Neural cell (in vitro differentiated cells): ENCODE measurements around the gene VPS13D. TPM values are rescaled to one million over a fixed set of nuclear protein-coding genes. Genes with fewer than 3 reads are reported as not detected.

Source experiments
- H2AFZ ChIP-seq: fragments of 200-600, 300-800 bp; sonication (generic), shearing (Covaris generic); 2 replicates; pipeline ENCODE4 v1.6.0; 2014; ENCODE audit warnings: low read depth, mild to moderate bottlenecking, antibody characterized with exemption, low read length, moderate library complexity
- H3F3A ChIP-seq: fragments of 200-600 bp; shearing (Covaris generic); 2 replicates; pipeline ENCODE4 v1.6.1; 2016; ENCODE audit warnings: mild to moderate bottlenecking, moderate library complexity, mixed read lengths, antibody characterized with exemption, low read length; ENCODE audit not compliant: insufficient read depth, poor library complexity, severe bottlenecking
- H3K27ac ChIP-seq: fragments of 200-600, 300-800 bp; sonication (generic), shearing (Covaris generic); 2 replicates; pipeline ENCODE4 v1.5.1; 2014; ENCODE audit warnings: mild to moderate bottlenecking, low read length, moderate library complexity
- H3K27me3 ChIP-seq: fragments of 300-800, 200-600 bp; sonication (generic), shearing (Covaris generic); 2 replicates; pipeline ENCODE4 v1.6.0; 2014; ENCODE audit warnings: mild to moderate bottlenecking, low read depth, low read length, moderate library complexity; ENCODE audit not compliant: insufficient read depth
- H3K36me3 ChIP-seq: fragments of 300-800, 200-600 bp; sonication (generic), shearing (Covaris generic); 2 replicates; pipeline ENCODE4 v1.5.1; 2014; ENCODE audit warnings: mild to moderate bottlenecking, antibody characterized with exemption, low read length, moderate library complexity; ENCODE audit not compliant: insufficient read depth
- H3K4me2 ChIP-seq: fragments of 300-800, 200-600 bp; sonication (generic), shearing (Covaris generic); 2 replicates; pipeline ENCODE4 v1.6.0; 2014; ENCODE audit warnings: mild to moderate bottlenecking, low read length
- H3K4me3 ChIP-seq: fragments of 300-800, 200-600 bp; sonication (generic), shearing (Covaris generic); 2 replicates; pipeline ENCODE4 v1.5.1; 2014; ENCODE audit warnings: mild to moderate bottlenecking, low read length, moderate library complexity
- H3K79me2 ChIP-seq: fragments of 200-600 bp; shearing (Covaris generic); replicated peaks from 2 replicates; pipeline ENCODE4 v1.6.0; 2014; ENCODE audit warnings: mild to moderate bottlenecking, low read length, moderate library complexity; ENCODE audit not compliant: insufficient read depth
- H3K9ac ChIP-seq: fragments of 300-800, 200-600 bp; sonication (generic), shearing (Covaris generic); 2 replicates; pipeline ENCODE4 v1.6.1; 2016; ENCODE audit warnings: mild to moderate bottlenecking, low read length, mixed read lengths
- H3K9me2 ChIP-seq: fragments of 200-600 bp; shearing (Covaris generic); 2 replicates; pipeline ENCODE4 v1.6.1; 2016; ENCODE audit warnings: mild to moderate bottlenecking, low read length, mixed read lengths; ENCODE audit not compliant: insufficient read depth
- H3K9me3 ChIP-seq: fragments of 200-600, 300-800 bp; sonication (generic), shearing (Covaris generic); 2 replicates; pipeline ENCODE4 v1.6.1; 2016; ENCODE audit warnings: mild to moderate bottlenecking, mixed run types, low read length, moderate library complexity, mixed read lengths
- H4K20me1 ChIP-seq: fragments of 200-600 bp; shearing (Covaris generic); 2 replicates; pipeline ENCODE4 v1.6.1; 2016; ENCODE audit warnings: mild to moderate bottlenecking, mixed run types; ENCODE audit not compliant: insufficient read depth
- CTCF ChIP-seq: fragments of 450-650 bp; IDR thresholded peaks from 2 replicates; pipeline ENCODE4 v1.5.1; 2014; ENCODE audit warnings: antibody characterized with exemption, mild to moderate bottlenecking, moderate library complexity; ENCODE audit not compliant: poor library complexity, severe bottlenecking
- EP300 ChIP-seq: fragments of 450-650 bp; conservative IDR thresholded peaks from 2 replicates; pipeline ENCODE4 v1.6.1; 2014; ENCODE audit warnings: antibody characterized with exemption, mild to moderate bottlenecking, moderate library complexity; ENCODE audit not compliant: poor library complexity, severe bottlenecking
- EZH2 ChIP-seq: fragments of 200-600, 300-800 bp; shearing (Covaris generic), sonication (generic); IDR thresholded peaks from 2 replicates; pipeline ENCODE4 v1.6.1; 2014; ENCODE audit warnings: antibody characterized with exemption, low read length, borderline replicate concordance, mild to moderate bottlenecking; ENCODE audit not compliant: insufficient read depth, poor library complexity, severe bottlenecking
- MXI1 ChIP-seq: fragments of 450-650 bp; conservative IDR thresholded peaks from 2 replicates; pipeline ENCODE4 v1.6.1; 2014; ENCODE audit warnings: antibody characterized with exemption, mild to moderate bottlenecking; ENCODE audit not compliant: poor library complexity, severe bottlenecking
- POLR2AphosphoS5 ChIP-seq: IDR thresholded peaks from 2 replicates; pipeline ENCODE4 v1.6.1; 2012
- RAD21 ChIP-seq: fragments of 450-650 bp; conservative IDR thresholded peaks from 2 replicates; pipeline ENCODE4 v1.6.1; 2014; ENCODE audit warnings: antibody characterized with exemption, mild to moderate bottlenecking, moderate library complexity
- REST ChIP-seq: IDR thresholded peaks from 2 replicates; pipeline ENCODE4 v1.6.1; 2012; ENCODE audit warnings: borderline replicate concordance
- SMC3 ChIP-seq: fragments of 450-650 bp; conservative IDR thresholded peaks from 2 replicates; pipeline ENCODE4 v1.6.1; 2014; ENCODE audit warnings: antibody characterized with exemption, mild to moderate bottlenecking, moderate library complexity; ENCODE audit not compliant: poor library complexity
- TAF1 ChIP-seq: IDR thresholded peaks from 2 replicates; pipeline ENCODE4 v1.6.1; 2012; ENCODE audit warnings: low read depth
- polyA plus RNA-seq: library from polyadenylated mRNA; depleted of rRNA; stranded (reverse); fragments of >200 nt; gene quantifications from 2 replicates; pipeline ENCODE4 v1.2.3, GENCODE V29; 2014

The VPS13D gene
- polyA plus RNA-seq, 1 donor from 2014 or later = 24.5 TPM

DNA sequence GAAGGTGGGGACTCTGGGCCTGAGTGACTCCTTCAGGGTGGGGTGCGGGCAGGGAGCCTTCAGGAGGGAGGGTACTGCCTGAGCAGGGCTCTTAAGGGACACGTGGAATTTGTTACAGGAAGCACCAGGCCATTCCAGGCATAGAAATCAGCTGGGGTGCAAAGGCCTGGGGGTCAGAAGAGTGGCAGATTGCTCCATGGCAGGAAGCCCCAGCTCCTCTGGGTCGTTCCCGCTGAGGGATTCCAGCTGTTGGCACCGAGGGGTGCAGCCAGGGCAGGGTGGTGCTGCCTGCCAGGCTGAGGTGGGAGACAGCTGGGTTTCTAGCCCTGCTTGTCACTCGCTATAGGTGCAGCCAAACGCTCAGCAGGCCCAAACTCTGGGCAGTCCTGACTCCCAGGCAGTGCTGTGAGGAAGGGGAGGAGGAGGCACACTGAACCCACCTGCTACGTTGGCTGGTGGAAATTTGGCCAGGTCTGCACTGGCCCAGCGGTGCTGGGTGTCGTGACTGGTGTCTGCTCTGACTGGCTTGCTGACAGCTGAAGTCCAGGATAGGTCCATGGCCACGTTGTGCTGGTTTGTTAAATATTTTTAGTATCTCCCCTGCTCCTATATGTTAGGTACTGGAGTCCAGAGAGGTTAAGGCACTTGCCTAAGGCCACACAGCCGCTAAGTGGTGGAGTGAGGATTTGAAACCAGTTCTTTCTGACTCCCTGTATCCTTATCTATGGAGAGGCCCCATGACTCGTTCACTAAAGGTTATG lies 43.7 kb upstream of the VPS13D start:
- no peaks in the 10 kb centered on the region for H3K9me2 ChIP-seq
- no peak overlapping the region for H3K9ac ChIP-seq
- H3K9me3 ChIP-seq = no peaks in the 10 kb centered on the region
- no peak overlapping the region for H2AFZ ChIP-seq
- no peaks in the 10 kb centered on the region for H3K27me3 ChIP-seq
- H3K4me3 ChIP-seq = no peak overlapping the region
- no peak for TF ChIP-seq CTCF
- no peak for TF ChIP-seq MXI1
- no peak for TF ChIP-seq POLR2AphosphoS5
- TF ChIP-seq RAD21 = no peak
- TF ChIP-seq TAF1 = no peak
- TF ChIP-seq EZH2 = no peak
- no peak for TF ChIP-seq SMC3
- TF ChIP-seq REST = no peak
- TF ChIP-seq EP300 = no peak
- no peak overlapping the region for H3K4me2 ChIP-seq
- no peaks in the 10 kb centered on the region for H3K79me2 ChIP-seq
- H3K36me3 ChIP-seq = no peaks in the 10 kb centered on the region
- H3F3A ChIP-seq = no peaks in the 10 kb centered on the region
- no peak overlapping the region for H3K27ac ChIP-seq
- H4K20me1 ChIP-seq = no peaks in the 10 kb centered on the region

- Histone ChIP-seq H3K27me3 (no peaks in the 10 kb centered on the region), H3K36me3 (no peaks in the 10 kb centered on the region), H2AFZ (no peak overlapping the region), H3K9ac (no peak overlapping the region), H3K27ac (no peak overlapping the region), H3K4me3 (no peak overlapping the region), H3K4me2 (no peak overlapping the region), H3K9me2 (no peaks in the 10 kb centered on the region), H3K9me3 (no peaks in the 10 kb centered on the region), H3F3A (no peaks in the 10 kb centered on the region), H4K20me1 (no peaks in the 10 kb centered on the region), H3K79me2 (no peaks in the 10 kb centered on the region)
- TF ChIP-seq EZH2 (no peak), TAF1 (no peak), REST (no peak), CTCF (no peak), RAD21 (no peak), MXI1 (no peak), EP300 (no peak), POLR2AphosphoS5 (no peak), SMC3 (no peak)
These were observed 43.2 kb upstream of the VPS13D start for GRCh38 chr1:12186679-12186985.
